ENCODE measurements around the gene SMYD1. TPM values are rescaled to one million over a fixed set of nuclear protein-coding genes. Genes with fewer than 3 reads are reported as not detected.

Gene SMYD1
- total RNA-seq, 6 experiments from 2014 or later, result not detected

DNA sequence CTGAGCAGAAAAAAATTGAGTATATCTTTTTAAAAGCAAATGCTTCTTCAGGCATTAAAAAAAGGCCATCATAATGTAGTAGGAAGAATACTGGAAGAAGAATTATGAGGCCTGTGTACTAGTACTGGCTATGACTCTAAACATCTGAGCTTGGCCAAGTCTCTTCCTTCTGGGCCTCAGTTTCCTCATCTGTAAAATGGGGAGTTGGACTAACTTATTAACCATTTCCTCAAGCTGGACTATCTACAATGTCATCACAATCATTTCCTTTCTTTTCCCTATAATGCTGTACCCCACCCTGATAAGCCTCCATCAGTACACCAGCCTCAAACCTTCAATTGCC lies 30.9 kb downstream of the SMYD1 start:
- Mint-ChIP-seq H3K36me3 (ENCODE audit: low read depth) (no peaks in the 10 kb centered on the region), H3K4me3 (no peak overlapping the region), H3K4me1 (ENCODE audit: low read depth) (no peaks in the 10 kb centered on the region), H3K9me3 (no peaks in the 10 kb centered on the region), H3K27me3 (ENCODE audit: insufficient read depth) (peaks cover 11% of the 10 kb centered on the region), H3K27ac (no peak overlapping the region)
- no peak for TF ChIP-seq CTCF (IDR thresholded peaks at IDR 0.05)
- DNase-seq, result no peak

DNA sequence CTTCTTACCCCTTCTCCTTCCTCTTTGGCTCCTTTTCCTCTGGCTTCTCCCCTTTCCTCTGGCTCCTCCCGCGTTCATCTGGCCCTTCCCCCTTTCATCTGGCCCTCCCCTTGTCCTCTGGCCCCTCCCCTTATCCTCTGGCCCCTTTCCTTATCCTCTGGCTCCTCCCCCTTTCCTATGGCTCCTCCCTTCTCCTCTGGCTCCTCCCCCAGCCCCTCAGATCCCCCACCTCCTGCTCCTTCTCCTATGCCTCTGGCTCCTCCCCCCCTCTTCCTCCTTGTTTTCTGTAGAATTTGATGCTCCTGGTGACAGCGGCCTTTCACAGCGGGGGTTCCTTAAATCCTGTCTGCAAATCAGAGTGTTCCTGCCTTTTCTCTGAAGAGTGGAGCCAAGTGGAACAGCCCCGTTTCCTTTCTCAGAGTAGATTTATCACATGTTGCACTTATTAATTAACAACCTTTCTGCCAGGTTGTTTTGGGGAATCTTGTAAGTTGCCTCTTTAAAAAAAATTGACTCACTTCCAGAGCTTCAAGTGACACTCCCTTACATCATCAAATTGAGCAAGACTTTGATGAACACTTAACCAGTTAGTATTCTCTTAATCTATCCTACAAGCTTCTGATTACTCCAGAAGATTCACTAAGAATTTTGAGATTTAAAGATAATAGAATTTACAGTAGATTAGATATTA lies 32.3 kb downstream of the SMYD1 start:
- Mint-ChIP-seq H3K27ac (no peak overlapping the region), H3K4me1 (ENCODE audit: low read depth) (no peaks in the 10 kb centered on the region), H3K4me3 (no peak overlapping the region), H3K36me3 (ENCODE audit: low read depth) (no peaks in the 10 kb centered on the region), H3K27me3 (ENCODE audit: insufficient read depth) (peaks cover 14% of the 10 kb centered on the region), H3K9me3 (no peaks in the 10 kb centered on the region)
- no peak for TF ChIP-seq CTCF (IDR thresholded peaks at IDR 0.05)
- DNase-seq, result no peak

- no peak overlapping the region for H3K4me3 Mint-ChIP-seq
- H3K27me3 Mint-ChIP-seq (ENCODE audit: insufficient read depth), result peaks cover 14% of the 10 kb centered on the region
- no peaks in the 10 kb centered on the region for H3K4me1 Mint-ChIP-seq (ENCODE audit: low read depth)
- no peak for DNase-seq
- H3K36me3 Mint-ChIP-seq (ENCODE audit: low read depth), result no peaks in the 10 kb centered on the region
- no peaks in the 10 kb centered on the region for H3K9me3 Mint-ChIP-seq
- no peak for TF ChIP-seq CTCF (IDR thresholded peaks at IDR 0.05)
- no peak overlapping the region for H3K27ac Mint-ChIP-seq
These were observed 32.8 kb downstream of the SMYD1 start for GRCh38 chr2:88100489-88100858.

DNA sequence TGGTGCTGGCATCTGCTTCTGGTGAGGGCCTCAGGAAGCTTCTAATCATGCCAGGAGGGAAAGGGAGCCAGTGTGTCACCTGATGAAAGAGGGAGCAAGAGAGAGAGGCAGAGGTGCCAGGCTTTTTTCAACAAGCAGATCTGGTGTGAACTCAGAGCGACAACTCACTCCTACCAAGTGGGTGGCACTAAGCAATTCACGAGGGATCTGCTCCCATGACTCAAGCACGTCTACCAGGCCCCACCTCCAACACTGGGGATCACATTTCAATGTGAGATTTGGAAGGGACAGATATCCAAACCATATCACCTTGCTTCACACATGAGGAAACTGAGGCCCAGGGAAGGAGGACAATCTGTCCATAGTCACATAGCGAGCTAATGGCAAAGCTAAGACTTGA lies 41.2 kb downstream of the SMYD1 start:
- H3K4me1 Mint-ChIP-seq (ENCODE audit: low read depth), result no peaks in the 10 kb centered on the region
- no peak overlapping the region for H3K4me3 Mint-ChIP-seq
- no peak for TF ChIP-seq CTCF (IDR thresholded peaks at IDR 0.05)
- no peaks in the 10 kb centered on the region for H3K9me3 Mint-ChIP-seq
- H3K27me3 Mint-ChIP-seq (ENCODE audit: insufficient read depth), result peaks cover 5% of the 10 kb centered on the region; the same call in 1 of the 2 replicates
- H3K27ac Mint-ChIP-seq, result no peak overlapping the region
- H3K36me3 Mint-ChIP-seq (ENCODE audit: low read depth), result no peaks in the 10 kb centered on the region
- DNase-seq, result no peak

DNA sequence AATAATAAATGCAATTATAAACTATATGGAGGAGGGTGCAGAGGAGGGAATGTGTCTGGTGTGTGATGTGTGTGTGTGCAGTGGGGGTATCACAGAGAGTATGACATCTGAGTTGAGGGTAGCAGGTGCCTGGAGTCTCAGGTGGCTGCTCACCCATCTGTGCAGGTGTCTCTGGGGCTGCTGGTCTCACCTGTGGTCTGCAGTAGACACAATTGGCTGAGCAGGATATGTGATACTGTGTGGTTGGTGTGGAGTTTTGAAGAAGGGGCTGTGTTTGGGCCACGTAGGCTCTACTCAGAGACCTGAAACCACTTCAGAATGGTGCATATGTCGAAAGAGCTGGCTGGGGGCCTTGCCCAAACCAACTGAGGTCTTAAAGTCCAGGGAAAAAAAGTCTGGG lies 43.2 kb downstream of the SMYD1 start:
- Mint-ChIP-seq H3K36me3 (ENCODE audit: low read depth) (no peaks in the 10 kb centered on the region), H3K4me1 (ENCODE audit: low read depth) (no peaks in the 10 kb centered on the region), H3K9me3 (no peaks in the 10 kb centered on the region), H3K27me3 (ENCODE audit: insufficient read depth) (peaks cover 2% of the 10 kb centered on the region; the same call in 1 of the 2 replicates), H3K27ac (no peak overlapping the region), H3K4me3 (no peak overlapping the region)
- TF ChIP-seq CTCF (IDR thresholded peaks at IDR 0.05), result no peak
- no peak for DNase-seq

GRCh38 chr2:88113069-88113468 lies 45.4 kb downstream of the SMYD1 start:
- H3K36me3 Mint-ChIP-seq (ENCODE audit: low read depth), result no peaks in the 10 kb centered on the region
- no peak overlapping the region for H3K4me3 Mint-ChIP-seq
- peaks cover 8% of the 10 kb centered on the region; the same call in 1 of the 2 replicates for H3K27me3 Mint-ChIP-seq (ENCODE audit: insufficient read depth)
- TF ChIP-seq CTCF (IDR thresholded peaks at IDR 0.05), result no peak
- no peak overlapping the region for H3K27ac Mint-ChIP-seq
- no peaks in the 10 kb centered on the region for H3K4me1 Mint-ChIP-seq (ENCODE audit: low read depth)
- no peak for DNase-seq
- no peaks in the 10 kb centered on the region for H3K9me3 Mint-ChIP-seq

Measured in HFFc6 (cell line).